Rectal smooth muscle tissue (tissue), 1 donor: ENCODE results near the gene C19orf33.
"Not testable (repeated sequence)": the region's sequence is repeated elsewhere in the genome, so short reads cannot be mapped to it uniquely, and the experiment has no call there.

Experiments used
- H3K27ac ChIP-seq: one replicate; pipeline ENCODE4 v1.7.0; 2013; ENCODE audit warnings: low read depth, low read length, inconsistent platforms
- H3K27me3 ChIP-seq: one replicate; pipeline ENCODE4 v1.7.0; 2013; ENCODE audit warnings: low read length; ENCODE audit not compliant: control insufficient read depth, insufficient read depth
- H3K36me3 ChIP-seq: one replicate; pipeline ENCODE4 v1.7.0; 2013; ENCODE audit warnings: low read length; ENCODE audit not compliant: control insufficient read depth, insufficient read depth
- H3K4me1 ChIP-seq: one replicate; pipeline ENCODE4 v1.7.0; 2013; ENCODE audit warnings: low read length; ENCODE audit not compliant: control insufficient read depth, insufficient read depth
- H3K4me3 ChIP-seq: one replicate; pipeline ENCODE4 v1.7.0; 2013; ENCODE audit warnings: low read length
- H3K9ac ChIP-seq: one replicate; pipeline ENCODE4 v1.7.0; 2013; ENCODE audit warnings: low read length

C19orf33 gene

GRCh38 chr19:38337360-38337653 lies 33.3 kb downstream of the C19orf33 start:
- Histone ChIP-seq H3K27me3 (no peaks in the 10 kb centered on the region), H3K4me1 (no peaks in the 10 kb centered on the region), H3K4me3 (peak overlapping the region; percentile 98), H3K9ac (no peak overlapping the region), H3K36me3 (no peaks in the 10 kb centered on the region), H3K27ac (no peak overlapping the region)

- H3K27me3 ChIP-seq, H3K4me1 ChIP-seq, H3K27ac ChIP-seq, H3K36me3 ChIP-seq, H3K4me3 ChIP-seq, H3K9ac ChIP-seq: not testable (repeated sequence)
These were observed 35.0 kb downstream of the C19orf33 start for GRCh38 chr19:38339011-38339410.

GRCh38 chr19:38340927-38341326 lies 36.9 kb downstream of the C19orf33 start:
- Histone ChIP-seq H3K27me3 (no peaks in the 10 kb centered on the region), H3K4me1 (no peaks in the 10 kb centered on the region), H3K4me3 (no peak overlapping the region), H3K9ac (no peak overlapping the region), H3K36me3 (no peaks in the 10 kb centered on the region), H3K27ac (no peak overlapping the region)

GRCh38 chr19:38346837-38347236 lies 42.8 kb downstream of the C19orf33 start:
- H3K4me1 ChIP-seq = no peaks in the 10 kb centered on the region
- H3K4me3 ChIP-seq = no peak overlapping the region
- H3K9ac ChIP-seq = no peak overlapping the region
- H3K27me3 ChIP-seq = no peaks in the 10 kb centered on the region
- no peaks in the 10 kb centered on the region for H3K36me3 ChIP-seq
- no peak overlapping the region for H3K27ac ChIP-seq

GRCh38 chr19:38350883-38351282 lies 46.8 kb downstream of the C19orf33 start:
- Histone ChIP-seq H3K9ac (no peak overlapping the region), H3K4me1 (no peaks in the 10 kb centered on the region)

GRCh38 chr19:38351865-38352395 lies 47.9 kb downstream of the C19orf33 start:
- no peak overlapping the region for H3K4me3 ChIP-seq
- no peaks in the 10 kb centered on the region for H3K4me1 ChIP-seq
- peaks cover 9% of the 10 kb centered on the region for H3K27me3 ChIP-seq
- H3K9ac ChIP-seq = no peak overlapping the region
- no peak overlapping the region for H3K27ac ChIP-seq
- H3K36me3 ChIP-seq = no peaks in the 10 kb centered on the region

More at GRCh38 chr19:38350883-38351282, 46.8 kb downstream of the C19orf33 start:
- Histone ChIP-seq H3K27ac (no peak overlapping the region), H3K4me3 (no peak overlapping the region), H3K36me3 (no peaks in the 10 kb centered on the region), H3K27me3 (peaks cover 2% of the 10 kb centered on the region)

- Histone ChIP-seq H3K27me3 (peaks cover 9% of the 10 kb centered on the region), H3K27ac (no peak overlapping the region), H3K36me3 (no peaks in the 10 kb centered on the region), H3K4me3 (no peak overlapping the region), H3K4me1 (no peaks in the 10 kb centered on the region), H3K9ac (no peak overlapping the region)
These were observed 48.6 kb downstream of the C19orf33 start for GRCh38 chr19:38352611-38353010.
